Measurements from ENCODE around the gene NRXN2. TPM values are rescaled to one million over a fixed set of nuclear protein-coding genes. Genes with fewer than 3 reads are reported as not detected.

NRXN2 gene
- total and polyA plus RNA-seq, 2 of the 13 experiments (the other 11 are each of a cell fraction or from before 2014, with no cell fraction given): not detected

- Histone ChIP-seq H3K9ac (ENCODE audit: insufficient read depth, low read depth, low read length) (no peak overlapping the region), H3K27me3 (ENCODE audit: control insufficient read depth in 1 of 2, insufficient read depth in 2 of 2, low read length in 2 of 2) (peaks cover 6 to 61% of the 10 kb centered on the region in 2 experiments; a peak in 4 of 5 replicates), H3K4me2 (ENCODE audit: low read depth, low read length) (no peak overlapping the region), H3K4me3 (replicated peaks in 1 of 3; ENCODE audit: insufficient read depth in 1 of 3, low read depth in 2 of 3, low read length in 3 of 3) (no peak overlapping the region), H3K27ac (ENCODE audit: extremely low read length, insufficient read depth, low read length) (no peak overlapping the region), H3K36me3 (replicated peaks in 1 of 2; ENCODE audit: control insufficient read depth in 1 of 2, insufficient read depth in 2 of 2, low read length in 2 of 2) (no peaks in the 10 kb centered on the region), H3K79me2 (ENCODE audit: insufficient read depth, low read length) (no peaks in the 10 kb centered on the region), H3K4me1 (ENCODE audit: insufficient read depth, low read length) (peaks cover 5% of the 10 kb centered on the region; the same call in 1 of the 2 replicates), H2AFZ (ENCODE audit: low read length) (no peak overlapping the region), H3K9me3 (ENCODE audit: low read length) (no peaks in the 10 kb centered on the region), H4K20me1 (ENCODE audit: insufficient read depth, low read length) (no peaks in the 10 kb centered on the region)
- TF ChIP-seq TEAD2 (CRISPR knock-in tag; IDR thresholded peaks at IDR 0.05) (no peak), ZNF260 (CRISPR knock-in tag; IDR thresholded peaks at IDR 0.05; ENCODE audit: borderline replicate concordance, low read depth) (no peak), BRD4 (CRISPR knock-in tag; IDR thresholded peaks at IDR 0.05) (no peak)
- in situ Hi-C loops (cut with HindIII; ENCODE audit: extremely low pct_ligation_motif_present, low pct_unique_long_range_greater_than_20kb) (no loop called here), intact Hi-C loops (cut with micrococcal nuclease; ENCODE audit: unreplicated experiment) (no loop called here)
- CTCF ChIA-PET (ENCODE audit: low intra/inter-chr PET ratio, low total read pairs): no interaction called here
- 37% methylated on average over 31 of the region's 45 CpGs for WGBS (ENCODE audit: low lambda C conversion rate)
- POLR2A ChIA-PET: no interaction called here
- no peak for FAIRE-seq
- no TSS peak for BruUV-seq (replicated peaks)
- no peak for DNase-seq (ENCODE audit: low spot score)
- ATAC-seq: no peak
Observed at GRCh38 chr11:64712430-64713015, 10.5 kb downstream of the NRXN2 start.

GRCh38 chr11:64711956-64712362 lies 11.0 kb downstream of the NRXN2 start:
- intact Hi-C loops (cut with micrococcal nuclease; ENCODE audit: unreplicated experiment) (no loop called here), in situ Hi-C loops (cut with HindIII; ENCODE audit: extremely low pct_ligation_motif_present, low pct_unique_long_range_greater_than_20kb) (no loop called here)
- Histone ChIP-seq H3K4me2 (ENCODE audit: low read depth, low read length) (no peak overlapping the region), H3K27ac (ENCODE audit: extremely low read length, insufficient read depth, low read length) (no peak overlapping the region), H3K9me3 (ENCODE audit: low read length) (no peaks in the 10 kb centered on the region), H3K36me3 (replicated peaks in 1 of 2; ENCODE audit: control insufficient read depth in 1 of 2, insufficient read depth in 2 of 2, low read length in 2 of 2) (no peaks in the 10 kb centered on the region), H3K79me2 (ENCODE audit: insufficient read depth, low read length) (no peaks in the 10 kb centered on the region), H3K4me3 (replicated peaks in 1 of 3; ENCODE audit: insufficient read depth in 1 of 3, low read depth in 2 of 3, low read length in 3 of 3) (no peak overlapping the region), H2AFZ (ENCODE audit: low read length) (no peak overlapping the region), H3K27me3 (ENCODE audit: control insufficient read depth in 1 of 2, insufficient read depth in 2 of 2, low read length in 2 of 2) (peaks cover 6 to 55% of the 10 kb centered on the region in 2 experiments; a peak in 4 of 5 replicates), H3K9ac (ENCODE audit: insufficient read depth, low read depth, low read length) (no peak overlapping the region), H3K4me1 (ENCODE audit: insufficient read depth, low read length) (peaks cover 5% of the 10 kb centered on the region; the same call in 1 of the 2 replicates), H4K20me1 (ENCODE audit: insufficient read depth, low read length) (no peaks in the 10 kb centered on the region)
- ATAC-seq (no peak), DNase-seq (ENCODE audit: low spot score) (no peak), FAIRE-seq (no peak)
- no TSS peak for BruUV-seq (replicated peaks)
- CTCF ChIA-PET (ENCODE audit: low intra/inter-chr PET ratio, low total read pairs): no interaction called here
- 58% methylated on average over 19 of the region's 19 CpGs for WGBS (ENCODE audit: low lambda C conversion rate)
- POLR2A ChIA-PET: no interaction called here
- TF ChIP-seq RFX3 (CRISPR knock-in tag; IDR thresholded peaks at IDR 0.05) (no peak), ZBTB34 (CRISPR knock-in tag; IDR thresholded peaks at IDR 0.05) (no peak), ZNF674 (CRISPR knock-in tag; IDR thresholded peaks at IDR 0.05; ENCODE audit: low read depth) (no peak), TBX3 (IDR thresholded peaks at IDR 0.05; ENCODE audit: borderline replicate concordance) (no peak), ZNF274 (CRISPR knock-in tag; IDR thresholded peaks at IDR 0.05) (no peak), SYNCRIP (IDR thresholded peaks at IDR 0.05; ENCODE audit: insufficient read depth, low read depth, low read length) (no peak), GATAD1 (CRISPR knock-in tag; IDR thresholded peaks at IDR 0.05) (no peak), GZF1 (CRISPR knock-in tag; IDR thresholded peaks at IDR 0.05) (no peak), RNF2 (conservative IDR thresholded peaks at IDR 0.05; ENCODE audit: low read depth) (no peak), ZNF652 (CRISPR knock-in tag; IDR thresholded peaks at IDR 0.05; ENCODE audit: borderline replicate concordance, low read depth) (no peak), ATAD3A (CRISPR knock-in tag; IDR thresholded peaks at IDR 0.05) (no peak), FOXP4 (CRISPR knock-in tag; IDR thresholded peaks at IDR 0.05) (no peak), ZBTB20 (CRISPR knock-in tag; IDR thresholded peaks at IDR 0.05; ENCODE audit: borderline replicate concordance, low read depth) (no peak), NR2F6 (IDR thresholded peaks at IDR 0.05) (no peak), NR2F6 (CRISPR knock-in tag; IDR thresholded peaks at IDR 0.05) (no peak), POLR2AphosphoS2 (IDR thresholded peaks at IDR 0.05; ENCODE audit: low read depth, low read length) (no peak)
